Measurements from ENCODE around the gene DHRS3. TPM values are rescaled to one million over a fixed set of nuclear protein-coding genes. Genes with fewer than 3 reads are reported as not detected.

The DHRS3 gene
- total and polyA plus RNA-seq, 2 of the 13 experiments (the other 11 are each of a cell fraction or from before 2014, with no cell fraction given): 48.5 to 90.5 TPM

- no peak for TF ChIP-seq CENPBD1 (CRISPR knock-in tag; IDR thresholded peaks at IDR 0.05; ENCODE audit: borderline replicate concordance, low read depth)
- no peak for TF ChIP-seq TAF15 (IDR thresholded peaks at IDR 0.05; ENCODE audit: low read depth, low read length, poor library complexity, severe bottlenecking)
- no peak for TF ChIP-seq ZNF749 (CRISPR knock-in tag; IDR thresholded peaks at IDR 0.05; ENCODE audit: borderline replicate concordance)
- TF ChIP-seq ZFP37 (CRISPR knock-in tag; IDR thresholded peaks at IDR 0.05; ENCODE audit: borderline replicate concordance): no peak
- TF ChIP-seq ZNF251 (CRISPR knock-in tag; IDR thresholded peaks at IDR 0.05): no peak
- TF ChIP-seq IKZF4 (CRISPR knock-in tag; IDR thresholded peaks at IDR 0.05; ENCODE audit: borderline replicate concordance, low read depth, not compliant biosample characterization): no peak
- no peak for TF ChIP-seq KLF13 (CRISPR knock-in tag; IDR thresholded peaks at IDR 0.05)
- TF ChIP-seq ZNF747 (CRISPR knock-in tag; IDR thresholded peaks at IDR 0.05; ENCODE audit: borderline replicate concordance): peak; percentile 54; the same call in 1 of the 2 replicates
- TF ChIP-seq ZNF513 (CRISPR knock-in tag; conservative IDR thresholded peaks at IDR 0.05): no peak
- TF ChIP-seq TP53 (CRISPR knock-in tag; conservative IDR thresholded peaks at IDR 0.05): no peak
- TF ChIP-seq ZNF234 (CRISPR knock-in tag; conservative IDR thresholded peaks at IDR 0.05): no peak
- no peak for TF ChIP-seq IRX3 (CRISPR knock-in tag; IDR thresholded peaks at IDR 0.05; ENCODE audit: borderline replicate concordance, low read depth)
- TF ChIP-seq ARID5B (CRISPR knock-in tag; IDR thresholded peaks at IDR 0.05): peak; percentile 96
- 0 out of 2 replicates have a peak, but pooled peaks have one; percentile 73 for TF ChIP-seq MLX (CRISPR knock-in tag; IDR thresholded peaks at IDR 0.05)
- no peak for TF ChIP-seq ZNF557 (CRISPR knock-in tag; IDR thresholded peaks at IDR 0.05)
- no peak for TF ChIP-seq SP140L (CRISPR knock-in tag; IDR thresholded peaks at IDR 0.05; ENCODE audit: borderline replicate concordance)
- peak; percentile 45; the same call in 1 of the 2 replicates for TF ChIP-seq DMAP1 (CRISPR knock-in tag; IDR thresholded peaks at IDR 0.05)
- TF ChIP-seq ZNF512 (CRISPR knock-in tag; IDR thresholded peaks at IDR 0.05): no peak
- no peak for TF ChIP-seq NCOA1 (CRISPR knock-in tag; IDR thresholded peaks at IDR 0.05)
Observed at GRCh38 chr1:12604114-12604874, 13.7 kb downstream of the DHRS3 start (continued).
